Right ventricle myocardium superior (tissue), 1 donor: ENCODE measurements around the gene ENTHD1. TPM values are rescaled to one million over a fixed set of nuclear protein-coding genes. Genes with fewer than 3 reads are reported as not detected.

ENCODE experiments used
- ATAC-seq: fragments of 200-7000 bp; cut with Tn5 transposase; one replicate; pipeline ENCODE4 v1.9.1; 2020; ENCODE audit warnings: mild to moderate bottlenecking; ENCODE audit not compliant: poor library complexity
- DNase-seq: peaks from one replicate; pipeline ENCODE4 v3.0.0-alpha.2; 2020
- intact Hi-C: fragments of 100-400 bp; cut with DNase I; formaldehyde crosslinking; loops from one replicate; pipeline ENCODE4 v1.11.2; 2022
- total RNA-seq: library from RNA; stranded (reverse); fragmentation: NEBNext Ultra II Directional; extraction: Animal tissue kit (Norgen Biotek cat#: 25700); gene quantifications from one replicate; pipeline ENCODE4 v1.2.1, GENCODE V29; 2021
- donor health status: DM: no; HTN: yes; CAD: no; lungs with severe emphysema.

Gene ENTHD1
- total RNA-seq, 1 donor from 2014 or later: not detected

DNA sequence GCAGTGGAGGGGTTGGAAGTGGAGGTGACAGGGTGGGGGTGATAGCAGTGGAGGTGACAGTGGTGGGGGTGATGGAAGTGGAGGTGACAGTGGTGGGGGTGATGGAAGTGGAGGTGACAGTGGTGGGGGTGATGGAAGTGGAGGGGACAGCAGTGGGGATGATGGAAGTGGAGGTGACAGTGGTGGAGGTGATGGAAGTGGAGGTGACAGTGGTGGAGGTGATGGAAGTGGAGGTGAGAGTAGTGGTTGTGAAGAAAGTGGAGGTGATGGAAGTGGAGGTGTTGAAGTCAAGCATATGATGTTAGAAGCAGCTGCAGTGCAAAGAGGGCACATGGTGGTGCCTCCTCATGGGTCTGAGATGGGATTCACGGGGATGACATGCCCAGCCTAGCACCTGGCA lies 181.5 kb downstream of the ENTHD1 start:
- no peak for ATAC-seq
- intact Hi-C loops: no loop called here
- no peak for DNase-seq

DNA sequence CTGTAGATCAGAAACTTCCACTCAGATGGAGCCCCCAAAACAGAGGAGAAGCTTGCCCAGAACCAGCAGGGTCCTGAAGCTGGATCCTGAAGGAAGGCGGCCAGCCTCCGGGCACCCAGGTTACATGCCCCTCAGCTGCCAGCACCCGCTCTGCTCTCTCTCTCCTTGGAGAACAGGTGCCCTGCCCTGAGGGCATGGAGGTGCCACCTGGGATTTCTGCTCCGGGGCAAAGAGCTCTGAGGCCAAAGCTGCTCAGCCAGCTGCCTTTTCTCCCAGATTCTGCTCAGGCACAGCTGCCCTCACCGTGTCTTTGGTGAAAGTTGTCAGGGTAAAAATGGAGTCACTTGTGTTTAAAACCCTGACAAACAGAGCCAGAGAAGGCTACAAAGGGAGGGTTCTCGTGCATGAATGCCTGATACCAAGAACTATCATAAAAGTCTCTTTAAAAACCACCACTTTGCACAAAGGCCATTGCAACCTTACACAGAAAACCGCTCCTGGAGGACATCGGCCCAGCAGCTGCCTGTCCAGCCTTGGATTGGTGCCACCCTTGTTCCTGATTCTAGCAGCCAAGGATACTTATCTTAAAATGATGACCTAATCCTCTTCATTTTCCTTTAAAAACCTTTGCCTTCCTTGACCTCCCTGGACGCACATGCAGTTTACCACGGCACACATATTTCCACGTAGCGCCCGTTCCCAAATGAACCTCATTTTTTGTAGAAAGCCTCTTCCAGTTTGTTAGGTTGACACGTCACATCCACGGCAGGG lies 183.0 kb downstream of the ENTHD1 start:
- DNase-seq (no peak), ATAC-seq (peak; percentile 80)
- intact Hi-C loops: no loop called here

GRCh38 chr22:39707816-39708215 lies 185.7 kb downstream of the ENTHD1 start:
- no peak for ATAC-seq
- intact Hi-C loops: no loop called here
- no peak for DNase-seq

DNA sequence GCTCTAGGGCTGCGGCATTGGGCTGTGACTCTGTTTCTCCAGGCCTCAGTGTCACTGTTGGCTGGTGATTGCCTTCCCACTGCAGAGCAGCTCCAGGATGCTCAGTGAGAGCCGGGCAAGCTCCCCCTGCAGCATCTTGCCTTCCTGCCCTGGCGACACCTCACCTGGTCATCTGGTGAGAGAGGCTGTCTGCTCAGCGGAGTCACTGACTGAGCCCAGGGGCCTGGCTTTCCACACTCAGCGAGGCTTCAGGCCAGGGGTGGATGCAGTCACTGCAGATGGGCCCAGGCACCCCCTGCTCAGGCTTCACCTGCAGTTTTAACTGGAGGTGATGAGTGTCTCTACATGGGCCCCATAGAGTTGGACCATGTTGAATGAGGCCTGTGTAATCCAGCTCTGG lies 186.2 kb downstream of the ENTHD1 start:
- no peak for ATAC-seq
- no peak for DNase-seq
- intact Hi-C loops: no loop called here

GRCh38 chr22:39706376-39707140 lies 187.0 kb downstream of the ENTHD1 start:
- DNase-seq: no peak
- intact Hi-C loops: no loop called here
- ATAC-seq: no peak

DNA sequence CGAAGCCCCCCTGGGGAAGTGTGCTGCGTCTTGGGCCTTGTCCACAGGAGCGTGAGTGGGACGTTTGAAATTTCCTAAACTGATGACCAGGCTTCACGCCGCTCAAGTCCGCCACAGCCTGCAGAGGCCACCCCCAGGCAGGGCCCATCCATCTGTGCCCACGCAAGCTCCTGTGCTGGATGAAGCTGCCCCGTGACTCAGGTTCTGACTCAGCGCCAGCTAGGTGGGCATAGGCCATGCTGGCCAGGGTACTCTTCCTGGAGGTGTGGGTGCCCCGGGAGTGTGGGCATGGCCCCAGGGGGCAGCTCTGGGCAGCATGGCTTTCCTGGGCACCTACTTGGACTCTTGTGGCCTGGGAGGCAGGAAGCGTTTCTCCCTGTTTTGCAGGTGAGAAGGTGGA lies 188.2 kb downstream of the ENTHD1 start:
- DNase-seq: no peak
- intact Hi-C loops: no loop called here
- no peak for ATAC-seq

- DNase-seq (peak; percentile 68), ATAC-seq (peak; percentile 89)
- intact Hi-C loops: no loop called here
These were observed 189.5 kb downstream of the ENTHD1 start for GRCh38 chr22:39703928-39704639.

DNA sequence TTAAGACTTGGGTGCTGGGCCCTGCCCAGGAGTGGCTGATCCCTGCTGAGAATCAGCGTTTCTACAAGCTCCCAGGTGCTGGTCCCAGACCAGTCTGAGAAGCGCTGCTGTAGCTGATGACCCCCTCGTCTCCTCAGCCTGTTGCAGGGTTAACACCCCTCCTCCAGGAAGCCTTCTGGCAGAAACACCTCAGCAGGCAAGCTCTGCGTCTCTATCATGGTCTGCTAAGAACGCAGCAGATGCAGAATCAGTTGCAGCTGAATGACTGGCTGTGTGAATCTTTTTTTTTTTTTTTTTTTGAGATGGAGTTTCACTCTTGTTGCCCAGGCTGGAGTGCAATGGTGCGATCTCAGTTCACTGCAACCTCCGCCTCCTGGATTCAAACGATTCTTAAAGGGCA lies 190.5 kb downstream of the ENTHD1 start:
- DNase-seq (no peak), ATAC-seq (no peak)
- intact Hi-C loops: no loop called here

DNA sequence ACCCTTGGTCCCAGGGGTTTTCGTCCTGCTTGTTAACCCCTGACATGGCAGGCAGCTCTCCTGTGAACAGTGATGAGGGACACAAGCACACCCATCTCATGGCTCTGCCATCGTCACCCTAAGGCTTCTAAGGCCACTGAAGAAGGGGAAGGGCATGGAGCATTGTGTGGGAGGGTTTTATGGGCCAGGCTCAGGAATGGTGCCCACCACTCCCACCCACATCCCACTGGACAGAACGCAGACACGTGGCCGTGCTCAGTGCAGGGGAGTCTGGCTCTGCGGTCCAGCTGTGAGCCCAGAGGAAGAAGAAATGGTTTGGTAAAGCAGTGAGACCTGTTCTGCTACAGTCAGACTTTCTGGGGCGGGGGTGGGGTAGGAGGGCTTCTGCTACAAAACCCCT lies 193.0 kb downstream of the ENTHD1 start:
- ATAC-seq (no peak), DNase-seq (no peak)
- intact Hi-C loops: no loop called here

GRCh38 chr22:39699631-39700360 lies 193.8 kb downstream of the ENTHD1 start:
- no peak for ATAC-seq
- DNase-seq: no peak
- intact Hi-C loops: no loop called here

DNA sequence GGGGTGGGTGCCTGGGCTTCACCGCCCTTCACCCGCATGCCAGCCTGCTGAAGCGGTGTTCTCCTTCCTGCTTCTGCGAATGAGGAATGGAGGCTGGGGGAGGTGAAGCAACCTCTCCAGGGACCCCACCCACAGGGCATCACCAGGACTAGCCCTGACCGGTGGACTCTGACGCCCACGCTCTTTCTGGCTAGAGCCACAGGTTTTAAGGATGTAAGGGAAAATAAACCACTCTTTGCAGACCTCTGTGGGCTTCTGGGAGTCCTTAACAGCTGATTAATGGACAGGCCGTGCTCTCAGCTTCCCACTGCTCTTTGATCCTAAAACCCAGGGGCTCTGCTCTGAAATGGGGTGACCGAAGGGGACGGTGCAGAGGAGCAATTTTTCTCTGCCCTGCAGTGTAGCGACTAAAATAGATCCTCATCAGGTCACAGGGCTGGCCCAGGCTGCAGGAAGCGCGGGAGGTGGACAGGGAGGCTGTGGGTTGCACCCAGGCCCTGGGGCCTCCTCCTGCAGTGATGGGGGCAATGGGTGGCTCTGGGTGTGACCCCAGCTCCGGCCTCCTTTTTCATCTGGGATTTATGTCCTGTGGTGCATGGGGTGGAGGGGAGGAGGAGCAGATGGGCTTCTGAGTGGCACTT lies 195.7 kb downstream of the ENTHD1 start:
- ATAC-seq: no peak
- intact Hi-C loops: no loop called here
- no peak for DNase-seq

- DNase-seq (no peak), ATAC-seq (no peak)
These were observed 199.5 kb downstream of the ENTHD1 start for GRCh38 chr22:39693943-39694500.

More at GRCh38 chr22:39693943-39694500, 199.5 kb downstream of the ENTHD1 start:
- intact Hi-C loops: no loop called here

Other genes with a start within 250 kb of the ENTHD1 start
- gene GRAP2, start 7.3 kb upstream of the ENTHD1 start, total RNA-seq: 1.6 TPM
- gene TMA7B, start 66.6 kb upstream of the ENTHD1 start, total RNA-seq: not detected
- gene FAM83F, start 101.2 kb upstream of the ENTHD1 start, total RNA-seq: 4.9 TPM